HG02759 (cell line): Measurements from ENCODE around the gene MAPK11.

Experiments used
- ATAC-seq: cut with Tn5 transposase; IDR thresholded peaks from one replicate; pipeline ENCODE4 v1.9.1; 2021; ENCODE audit warnings: mild to moderate bottlenecking, moderate library complexity; ENCODE audit not compliant: unreplicated experiment

Gene MAPK11

DNA sequence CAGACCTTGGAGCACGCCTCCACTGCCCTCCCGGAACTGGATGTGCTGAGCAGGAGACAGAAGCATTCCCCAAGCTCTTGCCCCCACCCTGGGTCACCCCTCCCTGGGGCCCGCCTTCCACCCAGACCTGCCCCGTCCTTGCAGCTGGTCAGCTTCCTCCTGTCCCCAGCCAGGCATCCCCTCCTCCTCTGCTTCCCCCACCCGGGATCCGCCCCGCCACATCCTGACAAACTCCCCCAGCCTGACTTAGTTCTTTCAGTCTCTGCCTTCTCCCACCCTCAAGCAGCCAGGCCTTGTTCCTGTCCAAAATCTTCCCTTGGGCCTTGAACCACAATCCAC, 38.4 kb upstream of the MAPK11 start:
- no peak for ATAC-seq

DNA sequence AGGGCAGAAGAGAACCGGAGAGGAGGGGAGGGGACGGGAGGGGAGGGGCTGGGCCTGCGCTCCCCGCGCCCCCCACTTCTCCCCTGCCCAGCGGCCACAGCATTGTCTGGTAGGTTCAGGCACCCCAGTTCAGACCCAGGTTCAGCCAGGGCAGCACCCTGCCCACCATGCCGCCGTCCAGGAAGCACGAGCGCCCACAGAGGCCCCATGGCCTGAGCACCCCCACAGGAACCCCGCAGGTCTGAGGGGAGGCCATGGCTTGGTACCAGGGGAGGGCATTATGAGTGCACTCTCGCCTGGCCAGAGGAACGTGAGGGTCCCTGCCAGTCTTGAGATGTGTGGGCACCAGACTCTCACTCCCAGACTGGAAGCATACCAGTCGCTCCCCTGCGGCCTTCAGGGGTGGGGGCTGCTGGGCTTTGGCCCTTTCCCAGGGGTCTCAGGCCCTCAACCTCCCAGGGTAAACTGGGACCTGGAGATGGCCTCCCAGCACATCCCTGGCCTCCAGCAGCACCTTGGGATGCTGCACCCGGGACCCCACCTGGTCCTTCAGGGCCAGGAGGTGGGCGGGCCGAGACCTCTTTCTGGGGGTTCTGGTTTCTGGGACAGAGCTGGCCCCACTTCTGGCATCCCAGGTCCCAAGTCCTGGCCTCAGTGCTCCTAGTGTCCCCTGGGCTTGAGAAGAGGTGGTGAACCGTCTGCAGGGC, 37.9 kb upstream of the MAPK11 start:
- no peak for ATAC-seq

DNA sequence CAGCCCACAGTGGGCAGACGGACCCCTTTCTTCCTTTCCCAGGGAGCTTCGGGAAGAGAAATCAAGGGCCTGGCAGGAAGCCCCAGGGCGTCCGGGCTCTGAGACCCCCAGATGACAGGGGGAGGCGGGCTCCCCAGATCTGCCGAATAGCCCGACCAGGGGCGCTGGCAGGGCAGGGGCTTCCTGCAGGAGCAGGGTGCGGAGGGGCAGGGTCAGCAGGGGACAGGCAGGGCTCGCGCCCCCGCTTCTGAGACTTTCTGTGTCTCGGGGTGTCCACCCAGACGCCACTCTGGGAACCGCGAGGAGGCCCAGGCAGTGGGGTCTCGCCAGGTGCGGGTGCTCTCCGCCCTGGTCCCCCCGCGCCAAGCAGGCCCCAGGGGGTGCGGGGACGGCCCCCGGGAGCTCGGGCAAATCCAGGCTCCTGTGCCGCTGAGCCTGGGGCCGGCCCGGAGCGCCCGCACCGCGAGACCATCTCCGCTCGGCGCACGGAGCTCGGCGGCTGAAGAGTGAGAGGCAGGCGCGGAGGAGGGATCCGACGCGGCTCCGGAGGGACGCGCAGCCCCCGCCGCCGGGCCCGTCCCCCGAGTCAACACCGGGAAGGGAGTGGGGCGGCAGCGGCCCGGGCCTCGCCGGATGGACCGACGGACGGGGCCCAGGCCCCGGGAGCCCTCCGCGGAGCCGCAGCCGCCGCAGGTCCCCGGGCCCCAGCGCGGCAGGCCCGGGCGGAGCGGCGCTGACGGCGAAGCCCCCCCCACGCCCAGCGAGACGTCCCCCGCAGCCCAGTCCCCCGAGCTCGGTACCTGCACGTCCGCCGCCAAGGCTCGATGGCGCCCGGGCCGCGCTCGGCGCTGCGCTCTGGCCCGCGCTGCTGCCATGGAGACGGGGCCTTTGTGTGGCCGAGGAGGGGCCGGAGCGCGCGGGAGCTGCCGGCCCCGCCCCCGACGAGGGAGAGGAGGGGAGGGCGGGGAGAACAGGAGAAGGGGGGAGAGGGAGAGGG, 36.9 kb upstream of the MAPK11 start, which contains the start of gene PLXNB2:
PLXNB2 (minus strand) TSS at position 894 of the 997 bp plus-strand sequence. CDS start 17,062 bp downstream, outside the sequence.
- ATAC-seq = peak; percentile 41

DNA sequence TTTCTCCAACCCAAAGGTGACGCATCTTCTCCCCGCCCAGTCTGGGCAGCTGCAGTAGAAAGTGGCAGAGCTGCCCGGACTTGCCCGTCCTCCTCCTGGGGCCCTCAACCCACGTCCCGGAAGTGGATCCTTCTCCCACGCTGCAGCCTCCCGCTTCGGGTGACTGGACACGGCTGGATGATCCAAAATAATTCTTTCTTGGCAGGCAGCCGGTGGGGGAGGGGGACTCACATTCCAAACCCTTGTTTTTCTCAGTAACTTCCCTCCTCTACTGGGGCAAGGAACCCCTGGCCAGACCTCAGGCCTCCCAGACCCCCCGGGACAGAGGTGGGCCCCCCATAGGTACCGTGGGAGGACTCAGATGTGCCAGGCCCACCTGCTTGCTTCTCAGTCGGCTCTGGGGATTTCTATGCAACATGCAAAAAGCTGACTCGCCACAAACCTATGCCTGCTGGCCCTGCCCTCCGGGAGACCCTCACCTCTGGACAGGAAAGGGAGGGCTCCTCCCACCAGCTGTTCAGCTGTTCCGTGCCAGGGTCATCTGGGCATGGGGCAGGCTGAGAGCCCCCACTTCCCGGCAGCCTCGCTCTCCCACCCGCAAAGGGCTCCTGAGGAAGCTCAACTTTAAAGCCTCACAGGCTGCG, 35.9 kb upstream of the MAPK11 start:
- no peak for ATAC-seq

DNA sequence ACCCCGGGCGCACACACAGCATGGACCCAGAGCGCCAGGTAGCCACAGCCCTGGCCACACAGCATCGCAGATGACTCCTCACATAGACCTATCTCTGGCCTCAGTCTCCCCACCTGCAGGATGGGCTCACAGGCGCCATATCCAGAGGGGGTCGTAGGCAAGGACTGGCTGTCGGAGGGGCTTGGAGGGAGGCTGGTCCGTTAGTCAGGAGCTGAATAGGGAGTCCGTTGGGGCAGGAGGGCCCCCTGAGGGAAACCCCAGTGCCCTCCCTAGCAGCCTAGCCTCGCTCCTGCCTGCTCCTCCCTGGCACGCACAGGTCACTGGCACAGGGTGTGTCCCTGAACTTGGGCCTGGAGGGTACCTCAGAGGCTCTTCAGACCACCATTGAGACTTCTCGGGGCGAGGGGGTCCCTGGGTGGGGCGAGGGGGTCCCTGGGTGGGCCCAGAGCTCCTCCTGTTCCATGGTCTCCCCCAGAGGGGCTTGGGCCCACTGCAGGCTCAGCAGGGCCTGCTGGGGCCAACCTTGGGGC, 35.3 kb upstream of the MAPK11 start:
- ATAC-seq = no peak

DNA sequence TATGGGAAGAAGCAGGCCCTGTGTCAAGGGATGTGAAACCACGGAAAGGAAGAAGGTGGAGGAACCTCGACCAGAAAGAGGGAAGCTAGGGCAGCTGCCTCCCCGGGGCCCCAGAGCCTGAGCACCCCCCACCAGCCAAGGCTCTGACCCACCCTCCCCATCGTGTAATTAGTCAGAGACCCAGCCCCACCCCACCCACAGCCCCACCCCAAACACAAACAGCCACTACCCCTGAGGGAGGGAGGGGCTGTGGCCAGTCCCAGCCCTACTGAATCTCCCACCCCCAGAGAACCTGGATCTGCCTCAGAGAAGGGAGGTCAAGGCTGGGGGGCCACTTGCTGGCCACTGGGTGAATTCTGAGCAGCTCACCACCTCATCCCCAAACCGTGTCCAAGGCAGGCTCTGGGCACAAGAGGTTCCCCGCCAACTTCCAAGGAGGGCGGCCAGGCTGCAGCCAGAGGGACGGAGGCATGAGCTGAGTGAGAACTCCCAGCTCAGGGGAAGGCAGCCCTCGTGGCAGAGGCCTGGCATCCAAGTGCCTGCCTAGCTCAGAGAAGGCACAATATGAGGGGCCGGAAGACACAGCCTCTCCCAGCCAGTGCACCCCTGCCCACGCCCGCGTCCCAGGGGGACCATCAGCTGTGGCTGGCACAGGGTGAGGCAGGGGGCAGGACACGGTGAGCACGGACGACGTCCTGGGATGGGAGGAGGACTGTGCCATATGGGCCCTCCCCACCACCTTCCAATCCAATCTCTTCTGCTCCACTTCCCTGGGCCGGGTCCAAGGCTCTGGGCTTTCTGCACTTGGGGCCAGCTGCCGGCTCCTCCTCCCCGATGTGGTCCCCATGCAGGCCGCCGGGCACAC, 34.6 kb upstream of the MAPK11 start:
- ATAC-seq = no peak

DNA sequence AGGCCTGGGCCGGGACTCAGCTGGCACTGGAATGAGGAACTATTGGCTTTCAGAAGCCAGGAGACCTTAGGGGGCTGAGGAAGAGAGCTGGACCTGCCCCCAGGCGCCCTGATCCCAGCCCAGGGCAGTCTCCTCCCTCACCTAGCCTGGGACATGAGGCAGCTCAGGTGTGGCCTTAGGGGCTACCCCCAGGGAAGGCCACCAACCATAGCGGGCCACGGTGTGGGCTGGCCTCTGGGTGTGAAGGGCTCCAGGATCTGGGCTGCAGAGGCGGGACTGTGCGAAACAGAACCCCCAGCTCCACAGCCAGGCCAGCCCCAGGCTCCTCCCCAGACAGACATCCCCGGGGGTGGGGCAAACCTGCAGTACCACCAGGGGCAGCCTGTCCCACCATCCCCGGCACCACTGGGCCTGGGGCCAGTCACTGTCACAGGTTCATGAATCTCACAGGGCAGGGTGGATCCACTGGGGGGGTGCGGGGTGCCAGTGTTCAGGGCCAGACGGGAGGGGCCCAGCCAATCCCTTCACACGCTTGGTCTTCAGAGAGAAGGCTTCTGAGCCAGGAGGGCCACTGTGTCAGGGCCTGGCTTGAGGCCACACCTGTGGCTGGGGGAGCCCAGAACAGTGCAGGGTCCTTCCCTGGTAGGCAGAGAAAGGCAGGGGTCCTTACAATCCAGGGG, 33.8 kb upstream of the MAPK11 start:
- no peak for ATAC-seq

DNA sequence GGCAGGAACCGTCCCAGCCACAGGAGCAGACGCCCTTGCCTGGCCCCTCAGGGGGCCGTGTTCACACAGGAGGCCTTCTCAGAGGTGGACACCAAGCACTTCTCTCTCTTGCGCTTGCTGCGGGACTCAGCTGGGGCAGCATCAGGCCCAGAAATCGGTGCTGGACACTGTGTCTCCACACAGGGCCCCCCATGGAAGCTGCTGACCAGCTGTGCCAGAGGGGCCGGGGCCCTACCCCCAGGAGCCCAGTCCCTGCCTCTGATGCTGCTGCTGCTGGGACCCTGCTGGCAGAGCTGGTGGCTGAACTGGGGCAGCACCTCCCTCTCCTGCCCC, 33.3 kb upstream of the MAPK11 start:
- ATAC-seq = no peak

DNA sequence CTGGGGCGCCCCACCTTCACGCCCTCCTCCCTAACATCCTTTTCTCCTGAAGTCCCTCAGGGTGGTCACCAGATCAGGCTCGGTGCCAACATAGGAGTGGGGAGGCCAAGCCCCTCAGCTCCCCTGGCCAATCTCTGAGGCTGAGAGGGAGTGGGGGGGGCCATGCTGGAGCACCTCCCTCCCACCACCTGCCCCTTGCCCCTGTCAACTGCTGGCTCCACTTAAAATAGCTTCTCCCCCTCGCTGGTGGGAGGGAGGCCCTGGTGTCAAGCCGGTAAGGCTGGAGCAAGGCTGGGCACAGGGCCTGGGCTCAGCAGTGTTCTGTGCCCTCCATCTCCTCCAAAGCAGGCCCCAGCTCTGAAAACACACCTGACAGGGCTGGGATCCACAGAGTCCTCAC, 32.4 kb upstream of the MAPK11 start:
- ATAC-seq = no peak

DNA sequence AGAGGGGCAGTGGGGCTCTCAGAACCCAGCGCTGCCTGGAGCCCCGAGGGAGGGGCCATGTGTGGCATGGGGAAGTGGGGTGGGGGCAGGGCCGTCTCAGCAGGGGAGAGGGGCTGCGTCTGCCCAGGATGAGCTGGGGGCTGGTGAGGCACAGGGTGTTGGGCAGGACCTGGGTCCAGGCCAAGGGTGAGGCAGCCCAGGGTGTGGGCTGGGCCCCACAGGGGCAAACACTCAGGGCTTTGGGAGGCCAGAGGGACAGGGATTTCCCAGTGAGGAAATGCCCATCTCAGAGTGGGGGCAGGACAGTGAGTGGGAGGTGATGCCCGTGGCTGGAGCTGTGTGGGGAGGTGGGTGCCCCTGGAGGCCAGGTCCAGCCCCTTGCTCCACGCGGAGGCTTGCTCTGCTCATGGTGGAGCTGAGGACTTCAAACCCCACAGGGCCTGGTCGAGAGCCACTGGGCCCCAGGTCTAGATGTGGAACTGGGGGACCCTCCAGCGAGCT, 31.9 kb upstream of the MAPK11 start:
- ATAC-seq = no peak

DNA sequence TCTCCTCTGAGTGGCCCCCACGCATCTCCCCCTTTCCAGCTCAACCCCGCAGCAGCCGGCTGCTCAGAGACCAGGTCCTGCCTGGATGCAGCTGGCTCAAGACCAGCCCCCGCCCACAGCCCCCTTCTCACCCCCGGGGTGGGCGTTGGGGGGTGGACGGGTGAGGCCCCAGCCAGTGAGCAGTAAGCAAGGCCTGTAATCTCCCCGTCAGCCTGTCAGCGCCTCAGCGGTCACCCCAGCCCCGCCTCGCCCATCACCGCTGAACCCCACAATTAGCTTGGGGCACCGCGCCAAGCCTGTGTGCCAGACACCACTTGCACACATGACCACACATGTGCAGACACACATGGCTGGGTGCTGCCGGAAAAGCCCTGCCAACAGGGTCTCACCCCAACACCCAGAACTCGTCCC, 31.4 kb upstream of the MAPK11 start:
- ATAC-seq = no peak

DNA sequence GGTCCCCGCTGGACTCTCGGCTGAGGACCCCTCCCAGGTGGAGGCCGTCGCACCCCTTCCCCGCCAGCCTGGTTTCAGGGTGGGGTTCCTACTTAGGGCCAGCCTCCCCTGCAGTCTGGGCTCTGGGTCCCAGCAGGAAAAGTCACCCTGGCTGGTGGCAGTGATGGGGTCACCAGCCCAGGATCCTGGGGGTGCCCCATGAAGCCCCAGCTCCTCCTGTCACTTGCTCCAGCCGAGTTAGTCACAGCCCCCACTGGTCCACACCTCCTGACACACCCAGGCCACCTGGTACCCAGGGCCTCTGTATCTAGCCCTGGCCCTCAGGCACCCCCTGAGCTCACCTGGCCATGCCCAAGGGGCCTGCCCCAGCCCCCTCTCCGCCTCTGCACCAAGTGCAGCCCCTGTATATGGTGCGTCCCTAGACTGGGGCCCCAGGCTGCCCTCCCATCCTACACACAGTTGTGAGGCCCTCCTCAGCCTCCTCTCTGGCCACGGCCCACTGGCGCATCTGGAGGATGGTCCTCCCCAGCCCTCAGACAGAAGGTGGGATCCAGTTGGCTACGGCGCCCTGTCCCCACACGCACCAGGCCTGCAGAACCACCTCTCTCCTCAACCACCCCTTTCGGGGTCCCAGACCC, 30.6 kb upstream of the MAPK11 start:
- no peak for ATAC-seq

DNA sequence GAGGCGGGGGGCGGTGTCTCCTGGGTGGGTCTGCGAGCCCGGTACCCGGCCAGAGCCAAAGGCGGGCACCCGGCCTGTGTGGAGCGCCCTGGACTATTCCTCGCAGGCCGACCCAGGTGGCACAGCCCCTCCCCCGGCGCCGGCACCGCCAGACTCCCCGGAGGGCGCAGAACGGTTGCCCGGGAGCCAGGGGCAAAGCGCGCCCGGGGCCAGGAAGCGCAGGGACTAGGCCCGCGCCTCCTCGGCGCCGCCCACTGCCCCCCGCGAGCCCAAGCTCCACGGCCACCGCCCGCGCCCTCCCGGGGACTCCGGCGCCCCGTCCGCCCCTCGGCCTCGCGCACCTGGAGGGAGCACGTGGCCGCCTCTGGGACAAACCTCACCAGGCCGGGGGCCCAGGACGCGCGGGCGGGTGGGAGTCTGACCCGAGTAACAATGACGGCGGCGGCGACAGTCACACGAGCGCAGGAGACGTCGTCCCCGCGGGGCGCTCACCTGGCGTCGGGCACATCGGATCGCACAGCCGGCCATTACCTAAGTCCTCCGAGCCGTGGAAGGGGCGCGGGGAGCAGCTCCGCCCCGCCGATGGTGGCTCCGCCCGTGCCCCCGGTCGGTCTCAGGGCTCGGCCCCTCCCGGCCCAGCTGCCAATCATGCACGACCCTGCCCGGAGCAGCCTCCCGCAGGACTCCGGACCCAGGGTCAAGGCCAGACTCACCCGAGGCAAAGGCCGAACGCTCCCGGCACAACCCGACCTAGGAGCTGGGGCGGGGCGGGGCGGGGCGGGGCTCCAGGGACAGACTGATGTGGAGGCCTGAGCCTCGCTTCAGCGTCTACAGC, 29.8 kb upstream of the MAPK11 start:
- ATAC-seq = no peak

DNA sequence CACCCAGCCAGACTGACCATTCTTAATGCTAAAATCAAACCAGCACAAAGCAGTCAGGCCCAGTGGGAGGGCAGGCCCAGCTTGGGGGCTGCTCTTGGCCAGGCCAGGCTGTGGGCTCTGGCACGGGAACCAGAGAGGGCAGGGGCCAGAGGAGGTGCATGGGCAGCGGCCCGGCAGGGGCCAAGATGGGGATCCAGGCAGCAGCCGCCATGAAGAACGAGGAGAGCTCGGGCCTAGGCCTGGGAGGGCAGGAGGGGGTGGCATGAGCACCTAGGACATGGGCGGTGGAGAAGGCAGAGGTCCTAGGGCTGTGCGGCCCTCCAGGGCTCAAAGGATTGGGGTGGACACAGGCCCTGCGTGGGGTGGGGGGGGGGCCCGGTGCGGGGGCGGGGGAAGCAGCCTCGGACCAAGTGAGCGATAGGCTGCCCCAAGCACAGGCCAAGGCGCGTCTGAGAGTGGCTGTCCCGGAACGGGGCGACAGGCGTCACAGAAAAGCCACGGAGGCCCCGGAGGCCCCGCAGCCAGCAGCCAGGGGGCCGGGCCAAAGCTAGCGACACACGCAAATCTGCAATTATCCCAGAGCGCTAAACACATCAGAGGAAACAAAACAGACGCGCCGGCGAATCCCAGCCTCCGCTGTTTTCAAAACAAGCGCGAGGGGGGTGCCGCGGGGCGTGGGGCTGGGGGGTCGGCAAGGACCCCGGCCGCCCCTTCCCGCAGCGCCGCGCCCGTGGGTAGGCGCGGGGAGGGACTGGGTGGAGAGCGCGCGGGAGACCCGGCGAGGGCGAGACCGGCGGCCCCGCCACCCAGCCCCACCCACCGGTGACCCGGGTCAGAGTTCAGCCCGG, 29.0 kb upstream of the MAPK11 start:
- no peak for ATAC-seq

DNA sequence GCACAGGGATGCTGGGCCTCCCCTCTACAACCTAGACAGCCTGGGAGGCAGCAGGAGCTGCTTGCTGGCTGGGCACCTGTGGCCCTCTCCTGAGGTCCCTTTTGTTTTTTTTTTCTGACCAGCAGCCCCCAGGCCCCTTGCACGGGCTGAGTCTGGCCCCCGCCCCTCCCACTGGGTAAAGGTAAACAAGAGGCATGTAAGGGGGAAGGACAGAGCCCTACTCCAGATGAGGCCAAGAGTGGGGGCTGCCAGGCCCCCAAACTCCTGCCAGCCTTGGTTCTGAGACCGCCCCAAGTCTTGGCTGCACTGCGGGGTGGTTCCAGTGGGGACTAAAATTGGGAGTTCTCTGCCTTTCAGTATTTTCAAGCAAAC, 28.1 kb upstream of the MAPK11 start:
- ATAC-seq = no peak

DNA sequence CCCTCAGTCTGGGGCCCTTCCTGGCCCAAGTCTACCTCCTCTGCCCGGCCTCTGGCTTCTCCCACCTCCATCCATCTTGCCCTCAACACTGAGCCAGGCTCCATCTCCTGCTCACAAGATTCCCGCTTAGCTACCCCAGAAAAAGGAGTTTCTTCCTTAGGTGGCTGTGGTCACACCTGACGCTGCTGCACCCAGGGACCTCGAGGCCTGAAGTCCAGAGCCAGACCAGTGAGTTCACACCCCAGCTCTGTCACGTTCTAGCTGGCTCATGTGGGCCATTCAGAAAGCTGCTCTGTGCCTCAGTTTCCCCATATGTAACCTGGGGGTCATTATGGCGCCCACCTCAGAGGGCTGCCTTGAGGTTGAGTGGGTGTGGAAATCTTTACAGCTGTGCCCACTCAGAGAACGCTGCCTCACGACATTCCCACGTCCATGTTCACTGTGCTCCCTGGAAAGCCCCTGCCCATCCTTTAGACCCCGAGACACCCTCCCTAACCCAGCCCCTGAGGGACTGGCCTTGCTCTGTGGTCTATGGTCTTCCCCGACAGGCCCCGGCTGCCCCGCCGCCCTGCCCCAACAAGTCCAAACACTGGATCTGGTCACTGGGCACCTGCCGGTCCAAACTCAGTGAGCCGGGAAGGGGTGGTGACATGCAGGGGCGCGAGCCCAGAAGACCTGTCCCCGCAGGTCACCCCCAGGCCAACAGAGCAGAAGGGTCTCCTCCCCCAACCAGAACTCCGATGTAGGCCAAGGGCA, 27.5 kb upstream of the MAPK11 start:
- no peak for ATAC-seq
